HFFc6 (cell line): ENCODE results near the gene DNAJC30. TPM values are rescaled to one million over a fixed set of nuclear protein-coding genes. Genes with fewer than 3 reads are reported as not detected.
"Not testable (repeated sequence)": the region's sequence is repeated elsewhere in the genome, so short reads cannot be mapped to it uniquely, and the experiment has no call there.

ENCODE experiments used
- DNase-seq: peaks from one replicate; pipeline ENCODE4 v3.0.0-alpha.2; 2018
- H3K27ac Mint-ChIP-seq: 2 replicates; pipeline ENCODE4 v1.8.0; 2020; ENCODE audit warnings: mild to moderate bottlenecking, mixed read lengths
- H3K27me3 Mint-ChIP-seq: 2 replicates; pipeline ENCODE4 v1.8.0; 2021; ENCODE audit warnings: mild to moderate bottlenecking, moderate library complexity, mixed read lengths; ENCODE audit not compliant: insufficient read depth
- H3K36me3 Mint-ChIP-seq: 2 replicates; pipeline ENCODE4 v1.8.0; 2021; ENCODE audit warnings: low read depth, mixed read lengths
- H3K4me1 Mint-ChIP-seq: 2 replicates; pipeline ENCODE4 v1.8.0; 2020; ENCODE audit warnings: low read depth, mixed read lengths
- H3K4me3 Mint-ChIP-seq: 2 replicates; pipeline ENCODE4 v1.8.0; 2020; ENCODE audit warnings: mild to moderate bottlenecking, moderate library complexity, mixed read lengths
- H3K9me3 Mint-ChIP-seq: 2 replicates; pipeline ENCODE4 v1.8.0; 2020; ENCODE audit warnings: mild to moderate bottlenecking, mixed read lengths
- total RNA-seq, 6 experiments: library from RNA; stranded (reverse); fragmentation: NEBNext Ultra II Directional; extraction: Animal tissue kit (Norgen Biotek cat#: 25700); gene quantifications; 2 replicates in 1 of 6; 3 replicates in 5 of 6; pipeline ENCODE4 v1.2.3, GENCODE V29; 2021
- TF ChIP-seq, protein P1 (sequence below): fragments of 200-600 bp; sonication (generic); IDR thresholded peaks from 2 replicates; pipeline ENCODE4 v1.5.0; 2021; ENCODE audit warnings: antibody characterized with exemption, mild to moderate bottlenecking

The DNAJC30 gene
- total RNA-seq, 6 experiments from 2014 or later: 17.8 to 20.6 (median 18.6) TPM

DNA sequence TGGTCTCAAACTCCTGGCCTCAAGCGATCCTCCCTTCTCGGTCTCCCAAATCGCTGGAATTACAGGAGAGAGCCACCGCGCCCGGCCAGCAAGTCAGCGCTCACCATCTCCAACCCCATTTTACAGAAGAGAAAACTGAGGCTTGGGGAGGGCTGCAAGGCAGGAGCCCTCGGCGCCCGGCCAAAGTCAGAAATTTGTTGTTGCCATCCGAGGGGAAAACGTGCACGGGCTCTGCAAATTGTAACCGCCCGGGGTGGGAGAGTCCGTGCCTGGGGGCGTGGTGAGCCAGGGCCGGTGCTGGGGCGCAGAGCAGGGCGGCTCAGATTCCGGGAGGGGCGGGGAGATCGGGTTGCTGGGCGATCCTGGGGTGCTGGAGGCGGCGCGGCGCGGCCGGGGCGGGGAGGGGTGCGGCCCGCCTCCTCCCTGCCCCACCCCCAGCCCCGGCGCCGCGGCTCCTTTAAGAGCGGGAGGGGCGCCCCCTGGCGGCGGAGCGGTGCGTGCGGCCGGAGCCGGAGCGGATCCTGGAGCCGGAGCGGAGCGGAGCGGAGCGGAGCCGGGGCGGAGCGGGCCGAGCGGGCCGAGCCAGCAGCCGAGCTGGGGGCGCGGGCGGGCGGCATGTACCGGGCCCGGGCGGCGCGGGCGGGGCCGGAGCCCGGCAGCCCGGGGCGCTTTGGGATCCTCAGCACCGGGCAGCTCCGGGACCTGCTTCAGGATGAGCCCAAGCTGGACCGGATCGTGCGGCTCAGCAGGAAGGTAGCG, 15.7 kb downstream of the DNAJC30 start, which contains the start of gene VPS37D:
Gene VPS37D, plus strand, starts transcription at position 488 of the 759 bp plus-strand sequence. Its CDS starts 128 bp downstream, at position 616.
- peak; percentile 79 for DNase-seq
- Mint-ChIP-seq H3K9me3 (peaks cover 6% of the 10 kb centered on the region), H3K27ac (peak within 1 kb of the TSS; percentile 49; the same call in 1 of the 2 replicates), H3K36me3 (peaks cover 7% of the 10 kb centered on the region; the same call in 1 of the 2 replicates), H3K27me3 (peaks cover 8% of the 10 kb centered on the region), H3K4me1 (peaks cover 15% of the 10 kb centered on the region), H3K4me3 (peak within 1 kb of the TSS; percentile 93)
- TF ChIP-seq, protein P1, sequence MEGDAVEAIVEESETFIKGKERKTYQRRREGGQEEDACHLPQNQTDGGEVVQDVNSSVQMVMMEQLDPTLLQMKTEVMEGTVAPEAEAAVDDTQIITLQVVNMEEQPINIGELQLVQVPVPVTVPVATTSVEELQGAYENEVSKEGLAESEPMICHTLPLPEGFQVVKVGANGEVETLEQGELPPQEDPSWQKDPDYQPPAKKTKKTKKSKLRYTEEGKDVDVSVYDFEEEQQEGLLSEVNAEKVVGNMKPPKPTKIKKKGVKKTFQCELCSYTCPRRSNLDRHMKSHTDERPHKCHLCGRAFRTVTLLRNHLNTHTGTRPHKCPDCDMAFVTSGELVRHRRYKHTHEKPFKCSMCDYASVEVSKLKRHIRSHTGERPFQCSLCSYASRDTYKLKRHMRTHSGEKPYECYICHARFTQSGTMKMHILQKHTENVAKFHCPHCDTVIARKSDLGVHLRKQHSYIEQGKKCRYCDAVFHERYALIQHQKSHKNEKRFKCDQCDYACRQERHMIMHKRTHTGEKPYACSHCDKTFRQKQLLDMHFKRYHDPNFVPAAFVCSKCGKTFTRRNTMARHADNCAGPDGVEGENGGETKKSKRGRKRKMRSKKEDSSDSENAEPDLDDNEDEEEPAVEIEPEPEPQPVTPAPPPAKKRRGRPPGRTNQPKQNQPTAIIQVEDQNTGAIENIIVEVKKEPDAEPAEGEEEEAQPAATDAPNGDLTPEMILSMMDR: peak; percentile 90

DNA sequence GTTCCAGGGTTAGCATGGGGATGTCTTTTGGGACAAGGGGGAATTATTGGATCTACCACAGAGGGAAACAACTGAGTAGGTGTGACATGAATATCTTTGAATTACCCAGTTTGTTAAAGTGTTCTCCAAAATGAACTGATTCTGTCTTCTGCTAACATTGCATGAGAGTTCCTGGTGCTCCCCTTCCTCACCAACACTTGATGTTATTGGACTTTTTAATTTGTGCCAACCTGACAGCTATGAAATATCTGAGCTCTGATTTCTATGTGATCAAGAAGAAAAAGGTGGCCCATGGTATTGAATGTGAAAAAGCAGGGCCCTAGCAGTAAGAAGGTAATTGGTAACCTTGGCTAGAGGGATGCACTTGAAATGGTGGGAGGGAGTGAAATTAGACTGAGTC, 20.2 kb downstream of the DNAJC30 start:
- H3K27ac Mint-ChIP-seq: no peak overlapping the region
- H3K27me3 Mint-ChIP-seq: peaks cover 17% of the 10 kb centered on the region
- no peak for DNase-seq
- peaks cover 9% of the 10 kb centered on the region; the same call in 1 of the 2 replicates for H3K4me1 Mint-ChIP-seq
- H3K4me3 Mint-ChIP-seq: no peak overlapping the region
- H3K9me3 Mint-ChIP-seq: peaks cover 6% of the 10 kb centered on the region
- peaks cover 5% of the 10 kb centered on the region; the same call in 1 of the 2 replicates for H3K36me3 Mint-ChIP-seq
- TF ChIP-seq, protein P1: no peak

DNA sequence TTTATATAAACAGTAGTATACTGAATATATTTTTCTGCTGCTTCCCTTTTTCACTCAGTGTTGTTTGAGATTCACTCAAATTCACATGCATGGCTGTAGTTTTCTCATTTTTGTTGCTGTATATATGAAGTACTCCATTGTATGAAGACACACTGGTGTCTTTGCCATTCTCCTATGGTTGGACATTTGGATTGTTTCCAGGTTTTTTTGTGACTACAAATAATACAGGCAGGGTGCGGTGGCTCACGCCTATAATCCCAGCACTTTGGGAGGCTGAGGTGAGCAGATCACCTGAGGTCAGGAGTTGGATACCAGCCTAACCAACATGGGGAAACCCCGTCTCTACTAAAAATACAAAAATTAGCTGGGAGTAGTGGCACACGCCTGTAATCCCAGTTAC, 22.7 kb downstream of the DNAJC30 start:
- H3K36me3 Mint-ChIP-seq, H3K4me1 Mint-ChIP-seq, H3K4me3 Mint-ChIP-seq, H3K27ac Mint-ChIP-seq, H3K9me3 Mint-ChIP-seq, DNase-seq: not testable (repeated sequence)
- H3K27me3 Mint-ChIP-seq: peaks cover 17% of the 10 kb centered on the region

DNA sequence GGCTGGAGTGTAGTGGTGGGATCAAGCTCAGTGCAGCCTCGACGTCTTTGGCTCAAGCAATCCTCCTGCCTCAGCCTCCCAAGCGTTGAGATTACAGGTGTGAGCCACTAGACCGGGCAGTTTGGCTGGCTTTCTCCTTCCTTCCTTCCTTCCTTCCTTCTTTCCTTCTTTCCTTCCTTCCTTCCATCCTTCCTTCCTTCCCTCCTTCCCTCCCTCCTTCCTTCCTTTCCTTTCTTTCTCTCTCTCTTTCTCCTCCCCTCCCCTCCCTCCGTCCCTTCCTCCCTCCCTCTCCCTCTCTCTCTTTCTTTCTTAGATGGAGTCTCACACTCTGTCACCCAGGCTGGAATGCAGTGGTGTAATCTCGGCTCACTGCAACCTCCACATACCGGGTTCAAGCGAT, 23.3 kb downstream of the DNAJC30 start:
- TF ChIP-seq, protein P1: no peak

DNA sequence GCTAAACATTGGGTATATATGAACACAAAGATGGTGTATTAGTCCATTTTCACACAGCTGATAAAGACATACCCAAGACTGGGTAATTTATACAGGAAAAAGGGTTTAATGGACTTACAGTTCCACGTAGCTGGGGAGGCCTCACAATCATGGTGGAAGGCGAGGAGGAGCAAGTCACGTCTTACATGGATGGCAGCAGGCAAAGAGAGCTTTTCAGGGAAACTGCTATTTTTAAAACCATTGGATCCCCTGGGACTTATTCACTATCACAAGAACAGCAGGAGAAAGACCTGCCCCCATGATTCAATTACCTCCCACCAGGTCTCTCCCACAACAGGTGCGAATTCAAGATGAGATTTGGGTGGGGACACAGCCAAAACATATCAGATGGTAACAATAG, 27.9 kb downstream of the DNAJC30 start:
- not testable (repeated sequence) for H3K4me1 Mint-ChIP-seq, H3K9me3 Mint-ChIP-seq, H3K4me3 Mint-ChIP-seq

More for the DNA sequence above, 23.3 kb downstream of the DNAJC30 start:
- Mint-ChIP-seq H3K4me1 (no peaks in the 10 kb centered on the region), H3K9me3 (peaks cover 6% of the 10 kb centered on the region), H3K27me3 (peaks cover 22% of the 10 kb centered on the region), H3K36me3 (peaks cover 5% of the 10 kb centered on the region; the same call in 1 of the 2 replicates), H3K27ac (no peak overlapping the region), H3K4me3 (no peak overlapping the region)
- DNase-seq: no peak

DNA sequence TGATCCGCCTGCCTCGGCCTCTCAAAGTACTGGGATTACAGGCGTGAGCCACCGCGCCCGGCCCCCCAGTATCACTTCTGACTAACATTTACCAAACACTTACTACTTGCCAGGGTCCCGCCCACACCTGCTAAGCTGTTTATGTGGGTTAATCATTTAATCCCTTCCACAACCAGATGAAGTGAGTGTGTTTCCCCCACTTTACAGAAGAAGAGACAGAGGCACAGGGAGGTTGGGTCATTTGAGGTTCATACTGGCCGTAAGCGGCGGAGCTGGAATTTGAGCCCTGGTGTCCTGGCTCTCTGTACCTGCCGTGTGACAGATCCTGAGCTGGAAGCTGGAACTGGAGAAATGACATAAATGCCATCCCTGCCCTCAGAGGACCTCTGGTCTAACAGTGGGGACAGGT, 30.7 kb downstream of the DNAJC30 start:
- Mint-ChIP-seq H3K27ac (no peak overlapping the region), H3K9me3 (no peaks in the 10 kb centered on the region; the same call in 1 of the 2 replicates), H3K4me1 (no peaks in the 10 kb centered on the region), H3K4me3 (no peak overlapping the region), H3K27me3 (peaks cover 36% of the 10 kb centered on the region), H3K36me3 (no peaks in the 10 kb centered on the region)
- DNase-seq: no peak
- TF ChIP-seq, protein P1: no peak

More for the DNA sequence above, 27.9 kb downstream of the DNAJC30 start:
- DNase-seq, H3K36me3 Mint-ChIP-seq, H3K27ac Mint-ChIP-seq: not testable (repeated sequence)
- H3K27me3 Mint-ChIP-seq: peaks cover 24% of the 10 kb centered on the region
